Measurements from ENCODE around the gene MYO6. TPM values are rescaled to one million over a fixed set of nuclear protein-coding genes. Genes with fewer than 3 reads are reported as not detected.
A peak's percentile ranks its signal among the peaks of the same experiment; 100 is the strongest.

MYO6 gene
- total RNA-seq, 1 donor from 2014 or later, result 107 TPM

- no peak for DNase-seq (ENCODE audit: low spot score)
Observed at GRCh38 chr6:75827163-75827562, 78.1 kb downstream of the MYO6 start.

GRCh38 chr6:75830959-75831885 is 82.2 kb downstream of the MYO6 start:
- no peak for DNase-seq (ENCODE audit: low spot score)

GRCh38 chr6:75834447-75834846 is 85.4 kb downstream of the MYO6 start:
- DNase-seq (ENCODE audit: low spot score), result no peak

- DNase-seq (ENCODE audit: low spot score), result no peak
Observed at GRCh38 chr6:75842191-75842590, 93.2 kb downstream of the MYO6 start.

GRCh38 chr6:75842732-75843131 is 93.7 kb downstream of the MYO6 start:
- no peak for DNase-seq (ENCODE audit: low spot score)

GRCh38 chr6:75843396-75843795 is 94.4 kb downstream of the MYO6 start:
- no peak for DNase-seq (ENCODE audit: low spot score)

GRCh38 chr6:75848274-75848673 is 99.2 kb downstream of the MYO6 start:
- no peak for DNase-seq (ENCODE audit: low spot score)

- peak; percentile 27 for DNase-seq (ENCODE audit: low spot score)
Observed at GRCh38 chr6:75849329-75850025, 100.4 kb downstream of the MYO6 start.

- no peak for DNase-seq (ENCODE audit: low spot score)
Observed at GRCh38 chr6:75850026-75850833, 101.2 kb downstream of the MYO6 start.

- DNase-seq (ENCODE audit: low spot score), result no peak
Observed at GRCh38 chr6:75852721-75853120, 103.7 kb downstream of the MYO6 start.

GRCh38 chr6:75853806-75854205 is 104.8 kb downstream of the MYO6 start:
- DNase-seq (ENCODE audit: low spot score), result no peak

GRCh38 chr6:75855052-75855451 is 106.0 kb downstream of the MYO6 start:
- DNase-seq (ENCODE audit: low spot score), result peak; percentile 36

- DNase-seq (ENCODE audit: low spot score), result no peak
Observed at GRCh38 chr6:75856902-75857301, 107.9 kb downstream of the MYO6 start.

GRCh38 chr6:75863001-75863400 is 114.0 kb downstream of the MYO6 start:
- DNase-seq (ENCODE audit: low spot score), result no peak

GRCh38 chr6:75863784-75864183 is 114.7 kb downstream of the MYO6 start:
- no peak for DNase-seq (ENCODE audit: low spot score)

GRCh38 chr6:75864446-75864845 is 115.4 kb downstream of the MYO6 start:
- DNase-seq (ENCODE audit: low spot score), result no peak

- DNase-seq (ENCODE audit: low spot score), result no peak
Observed at GRCh38 chr6:75870389-75870788, 121.3 kb downstream of the MYO6 start.

- DNase-seq (ENCODE audit: low spot score), result no peak
Observed at GRCh38 chr6:75874224-75874623, 125.2 kb downstream of the MYO6 start.

- DNase-seq (ENCODE audit: low spot score), result no peak
Observed at GRCh38 chr6:75876152-75876551, 127.1 kb downstream of the MYO6 start.

GRCh38 chr6:75880305-75880704 is 131.3 kb downstream of the MYO6 start:
- DNase-seq (ENCODE audit: low spot score), result no peak

- no peak for DNase-seq (ENCODE audit: low spot score)
Observed at GRCh38 chr6:75882734-75883133, 133.7 kb downstream of the MYO6 start.

GRCh38 chr6:75884822-75885221 is 135.8 kb downstream of the MYO6 start:
- no peak for DNase-seq (ENCODE audit: low spot score)
